Cardiac fibroblast (primary cell): ENCODE data around the gene PYGM.

Experiments used
- DNase-seq, 2 donors: peaks; one replicate each; pipeline versions ENCODE4 v3.0.0 to v3.0.0-alpha.2; 2010; ENCODE audit warnings: low read depth in 2 of 2
- H3K4me3 ChIP-seq, 2 donors: replicated peaks in 1 of 2; 1 replicate in 1 of 2; 2 replicates in 1 of 2; pipeline ENCODE4 v1.5.1; 2011; ENCODE audit warnings: low read depth in 2 of 2, low read length in 2 of 2, mild to moderate bottlenecking in 2 of 2, moderate library complexity in 1 of 2
- CTCF ChIP-seq: IDR thresholded peaks from one replicate; pipeline ENCODE4 v1.5.1; 2011; ENCODE audit warnings: low read depth, mild to moderate bottlenecking, low read length, inconsistent platforms

PYGM gene

GRCh38 chr11:64723907-64724862 is 35.6 kb downstream of the PYGM start:
- no peak for DNase-seq
- no peak for TF ChIP-seq CTCF
- H3K4me3 ChIP-seq, result no peak overlapping the region

- H3K4me3 ChIP-seq, result peak within 1 kb of the TSS; percentile 59 to 63
- TF ChIP-seq CTCF, result peak; percentile 86
- DNase-seq, result peak; percentile 80 to 82
Observed at GRCh38 chr11:64723117-64723906, 36.5 kb downstream of the PYGM start, which contains the start of gene NRXN2. Gene NRXN2, minus strand, starts transcription at chr11:64723197. Its CDS starts 9,498 bp downstream, at chr11:64713699.

- DNase-seq, result no peak
- no peak overlapping the region for H3K4me3 ChIP-seq
- TF ChIP-seq CTCF, result no peak
Observed at GRCh38 chr11:64722141-64723065, 37.4 kb downstream of the PYGM start.

- DNase-seq, result no peak
- no peak for TF ChIP-seq CTCF
Observed at GRCh38 chr11:64721359-64721699, 38.4 kb downstream of the PYGM start.

GRCh38 chr11:64720640-64721358 is 39.0 kb downstream of the PYGM start:
- H3K4me3 ChIP-seq, result no peak overlapping the region
- no peak for TF ChIP-seq CTCF
- DNase-seq, result no peak

More at GRCh38 chr11:64721359-64721699, 38.4 kb downstream of the PYGM start:
- no peak overlapping the region for H3K4me3 ChIP-seq
